ENCODE measurements around the gene CDT1.
A peak's percentile ranks its signal among the peaks of the same experiment; 100 is the strongest.

CDT1 gene

DNA sequence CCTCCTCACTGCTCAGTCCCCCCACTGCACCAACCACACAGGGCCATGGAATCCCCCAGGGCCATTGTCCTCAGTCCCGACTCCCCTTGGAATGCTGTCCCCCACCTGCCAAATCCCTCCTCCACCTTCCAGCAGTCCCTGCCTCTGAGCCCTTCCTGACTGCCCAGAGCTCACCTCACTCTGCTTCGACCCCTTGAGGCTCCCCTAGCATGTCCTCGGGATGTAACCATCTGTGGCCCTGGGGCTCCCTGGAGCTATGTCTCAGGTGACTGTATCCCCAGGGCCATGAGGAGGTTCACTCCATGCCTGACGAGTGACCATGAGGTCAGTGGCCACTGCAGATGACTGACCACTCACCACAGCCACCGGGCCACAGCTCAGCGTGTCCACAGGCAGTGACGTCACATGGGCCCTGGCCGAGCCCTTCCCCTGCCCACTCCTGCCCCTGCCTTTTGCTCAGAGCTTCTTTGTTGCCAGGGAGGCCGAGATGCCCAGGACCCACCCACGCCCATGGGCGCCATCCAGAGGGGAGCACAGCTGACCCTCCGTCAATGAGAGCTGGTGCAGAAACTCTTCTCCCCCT, 10.8 kb upstream of the CDT1 start:
- ATAC-seq (replicated peaks; ENCODE audit: extremely low read depth, poor library complexity, severe bottlenecking) (no peak), DNase-seq (ENCODE audit: low spot score in 2 of 2) (no peak)
- H3K27ac Mint-ChIP-seq (ENCODE audit: low read depth) = no peak overlapping the region
- peaks cover 4% of the 10 kb centered on the region for H3K36me3 Mint-ChIP-seq (ENCODE audit: insufficient read depth)
- peaks cover 33% of the 10 kb centered on the region for H3K4me1 Mint-ChIP-seq
- H3K9me3 Mint-ChIP-seq = no peaks in the 10 kb centered on the region
- H3K4me3 Mint-ChIP-seq = peak overlapping the region; percentile 65
- H3K27me3 Mint-ChIP-seq = no peaks in the 10 kb centered on the region

DNA sequence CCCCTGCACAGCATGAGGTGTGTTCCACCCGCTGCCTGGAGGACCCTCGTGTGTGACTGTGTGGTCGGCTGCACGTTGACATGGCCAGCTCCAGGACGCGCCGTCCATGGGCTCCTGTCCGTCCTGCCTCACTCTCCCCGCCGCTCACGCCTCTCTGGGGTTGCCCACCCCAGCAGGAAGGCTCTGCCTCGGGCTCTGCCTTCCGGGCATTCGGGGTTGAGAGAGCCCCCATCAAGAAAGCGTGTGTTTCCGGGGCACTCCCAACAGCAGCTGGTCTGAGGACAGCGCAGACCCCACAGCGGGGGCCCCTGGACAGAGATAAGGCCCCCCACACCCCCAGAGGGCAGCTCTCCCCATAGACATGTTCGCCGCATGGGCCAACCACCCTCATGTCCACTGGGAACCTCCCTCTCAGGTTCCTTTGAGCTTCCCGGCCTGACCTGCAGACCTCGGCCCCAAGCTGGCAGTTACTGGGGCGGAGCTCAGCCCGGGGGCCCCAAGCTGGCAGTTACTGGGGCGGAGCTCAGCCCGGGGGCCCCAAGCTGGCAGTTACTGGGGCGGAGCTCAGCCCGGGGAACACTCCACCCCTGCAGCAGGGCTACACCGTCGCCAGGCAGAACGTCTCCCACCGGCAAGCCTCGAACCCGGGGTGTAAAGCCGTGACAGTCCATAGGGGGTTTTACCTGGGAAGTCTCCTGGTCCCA, 10.2 kb upstream of the CDT1 start:
- ATAC-seq (replicated peaks; ENCODE audit: extremely low read depth, poor library complexity, severe bottlenecking) = no peak
- Mint-ChIP-seq H3K4me3 (no peak overlapping the region), H3K27ac (ENCODE audit: low read depth) (no peak overlapping the region)

DNA sequence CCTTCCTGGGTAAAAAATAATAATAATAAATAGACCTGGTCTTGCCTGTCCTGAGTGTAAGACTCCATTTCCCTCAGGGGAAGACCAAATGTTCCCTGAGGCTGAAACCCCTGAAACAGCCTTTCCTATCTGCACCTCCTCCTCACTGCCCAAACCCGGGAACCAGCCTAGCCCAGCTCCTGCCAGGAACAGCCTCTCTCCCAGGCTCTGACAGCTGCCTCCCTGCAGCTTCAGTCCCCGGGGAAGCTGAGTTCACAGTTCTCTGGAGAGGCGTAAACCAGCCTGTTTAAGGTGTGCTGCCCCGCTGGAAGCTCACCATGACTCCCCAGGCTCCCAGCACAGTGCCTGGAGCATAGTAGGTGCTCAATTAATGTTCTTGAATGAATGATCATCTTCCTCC, 7.3 kb upstream of the CDT1 start:
- H3K27me3 Mint-ChIP-seq = no peaks in the 10 kb centered on the region
- peaks cover 4% of the 10 kb centered on the region for H3K36me3 Mint-ChIP-seq (ENCODE audit: insufficient read depth)
- no peak for DNase-seq (ENCODE audit: low spot score in 2 of 2)
- no peak overlapping the region for H3K4me3 Mint-ChIP-seq
- no peaks in the 10 kb centered on the region for H3K9me3 Mint-ChIP-seq
- no peak for ATAC-seq (replicated peaks; ENCODE audit: extremely low read depth, poor library complexity, severe bottlenecking)
- peaks cover 15% of the 10 kb centered on the region for H3K4me1 Mint-ChIP-seq
- H3K27ac Mint-ChIP-seq (ENCODE audit: low read depth) = no peak overlapping the region

More for the DNA sequence above, 10.2 kb upstream of the CDT1 start:
- no peak for DNase-seq (ENCODE audit: low spot score in 2 of 2)
- Mint-ChIP-seq H3K9me3 (no peaks in the 10 kb centered on the region), H3K27me3 (no peaks in the 10 kb centered on the region), H3K4me1 (peaks cover 33% of the 10 kb centered on the region), H3K36me3 (ENCODE audit: insufficient read depth) (peaks cover 4% of the 10 kb centered on the region)

DNA sequence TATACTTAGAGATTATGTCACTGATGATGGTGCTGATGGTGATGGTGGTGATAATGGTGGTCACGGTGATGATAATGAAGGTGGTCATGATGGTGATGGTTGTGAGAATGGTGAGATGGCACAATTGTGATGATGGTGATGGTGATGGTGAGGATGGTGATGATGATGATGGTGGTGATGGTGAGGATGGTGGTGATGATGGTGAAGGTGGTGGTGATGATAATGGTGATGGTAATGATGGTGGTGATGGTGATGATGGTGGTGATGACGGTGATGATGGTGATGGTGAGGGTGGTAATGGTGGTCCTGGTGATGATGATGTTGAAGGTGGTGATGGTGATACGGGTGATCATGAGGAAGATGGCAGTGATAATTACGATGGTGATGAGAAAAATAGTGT, 5.5 kb upstream of the CDT1 start:
- no peaks in the 10 kb centered on the region for H3K27me3 Mint-ChIP-seq
- no peak for DNase-seq (ENCODE audit: low spot score in 2 of 2)
- no peak overlapping the region for H3K4me3 Mint-ChIP-seq
- H3K9me3 Mint-ChIP-seq = no peaks in the 10 kb centered on the region
- peaks cover 10% of the 10 kb centered on the region for H3K4me1 Mint-ChIP-seq
- peaks cover 12% of the 10 kb centered on the region for H3K36me3 Mint-ChIP-seq (ENCODE audit: insufficient read depth)
- no peak for ATAC-seq (replicated peaks; ENCODE audit: extremely low read depth, poor library complexity, severe bottlenecking)
- H3K27ac Mint-ChIP-seq (ENCODE audit: low read depth) = no peak overlapping the region

DNA sequence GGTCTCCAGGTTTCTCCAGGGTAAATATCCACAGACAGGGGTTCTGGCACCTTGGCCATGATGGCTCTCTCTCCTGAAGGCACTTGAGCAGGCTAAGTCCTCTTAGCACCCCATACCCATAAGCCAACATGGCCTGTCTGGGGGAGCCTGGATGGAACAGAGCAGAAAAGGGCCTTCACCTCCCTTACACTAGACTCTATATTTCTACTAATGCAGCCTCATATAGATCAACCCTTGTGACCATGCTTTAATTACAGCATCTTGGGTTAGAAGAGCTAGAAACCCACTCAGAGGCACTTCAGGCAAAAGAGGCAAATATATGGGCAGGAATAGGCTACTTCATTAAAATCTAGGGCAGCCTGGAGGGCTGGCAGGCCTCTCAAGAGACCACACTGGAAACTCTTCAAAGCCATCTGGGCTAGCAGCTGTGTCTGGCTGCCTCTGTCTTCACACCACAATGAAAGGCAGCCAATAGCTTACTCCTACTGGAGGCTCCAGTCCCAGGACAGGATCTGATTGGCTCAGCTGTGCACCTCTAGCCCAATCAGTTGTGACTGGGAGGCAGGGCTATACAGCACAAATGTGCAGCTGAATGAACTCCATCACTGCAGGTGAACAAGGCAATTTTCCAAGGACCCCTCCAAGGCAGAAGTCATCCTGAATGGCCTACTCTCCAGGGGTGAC, 4.7 kb upstream of the CDT1 start:
- peaks cover 18% of the 10 kb centered on the region for H3K36me3 Mint-ChIP-seq (ENCODE audit: insufficient read depth)
- DNase-seq (ENCODE audit: low spot score in 2 of 2) = no peak
- peaks cover 10% of the 10 kb centered on the region for H3K4me1 Mint-ChIP-seq
- H3K27ac Mint-ChIP-seq (ENCODE audit: low read depth) = no peak overlapping the region
- H3K9me3 Mint-ChIP-seq = no peaks in the 10 kb centered on the region
- no peak for ATAC-seq (replicated peaks; ENCODE audit: extremely low read depth, poor library complexity, severe bottlenecking)
- no peak overlapping the region for H3K4me3 Mint-ChIP-seq
- H3K27me3 Mint-ChIP-seq = no peaks in the 10 kb centered on the region

DNA sequence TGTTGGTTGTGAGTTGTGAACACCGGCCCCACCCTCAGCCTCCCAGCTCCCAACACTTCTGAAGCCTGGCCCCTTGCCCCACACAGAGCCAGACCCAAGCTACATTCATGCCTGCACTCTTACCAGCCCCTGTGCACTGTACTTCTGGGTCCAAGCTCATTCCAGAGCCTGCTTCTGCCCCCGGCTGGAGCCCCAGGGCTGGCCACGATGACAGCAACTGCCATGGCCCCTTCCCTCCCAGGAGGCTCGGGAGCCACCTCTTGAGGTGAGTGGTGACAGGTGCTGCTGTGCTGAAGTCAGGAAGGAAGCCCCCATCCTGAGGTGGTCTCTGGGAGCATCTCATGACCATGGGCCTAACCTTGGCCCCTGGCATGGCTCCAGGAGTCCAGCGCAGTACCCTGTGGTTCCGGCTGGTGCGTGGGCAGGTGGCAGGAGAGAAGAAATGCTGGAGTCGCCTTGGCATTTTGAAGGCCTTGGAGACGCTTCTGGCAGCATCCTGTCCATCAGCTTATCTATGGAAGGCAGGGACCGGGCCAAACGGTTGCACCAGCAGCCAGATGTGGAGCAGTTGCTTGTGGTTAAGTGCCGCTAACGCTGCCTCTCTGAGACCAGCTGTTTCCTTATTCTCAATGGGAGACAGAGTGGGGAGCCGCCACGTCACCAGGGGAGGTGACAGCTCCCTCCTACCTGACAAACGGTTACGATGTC, 3.9 kb upstream of the CDT1 start:
- Mint-ChIP-seq H3K9me3 (no peaks in the 10 kb centered on the region), H3K27me3 (no peaks in the 10 kb centered on the region), H3K27ac (ENCODE audit: low read depth) (peak overlapping the region; percentile 51), H3K36me3 (ENCODE audit: insufficient read depth) (peaks cover 21% of the 10 kb centered on the region), H3K4me3 (no peak overlapping the region), H3K4me1 (peaks cover 7% of the 10 kb centered on the region)
- DNase-seq (ENCODE audit: low spot score in 2 of 2) (no peak), ATAC-seq (replicated peaks; ENCODE audit: extremely low read depth, poor library complexity, severe bottlenecking) (no peak)

DNA sequence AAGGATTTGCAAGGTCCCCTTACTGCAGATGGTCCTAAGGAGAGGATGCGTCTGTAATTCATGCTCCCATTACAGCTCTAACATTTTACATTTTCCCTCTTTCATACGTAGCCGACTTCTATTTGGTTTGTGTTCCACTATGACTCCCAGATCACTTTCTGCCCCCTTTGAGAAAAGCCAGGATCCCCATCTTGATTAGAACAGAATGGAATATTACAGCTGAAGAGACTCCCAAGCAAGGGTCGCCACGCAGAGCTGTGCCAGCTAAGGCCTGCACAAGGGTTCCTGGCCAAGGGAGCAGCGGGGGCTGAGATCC, 3.4 kb upstream of the CDT1 start:
- H3K9me3 Mint-ChIP-seq = no peaks in the 10 kb centered on the region
- peaks cover 2% of the 10 kb centered on the region for H3K4me1 Mint-ChIP-seq
- peak overlapping the region; percentile 51 for H3K27ac Mint-ChIP-seq (ENCODE audit: low read depth)
- peaks cover 21% of the 10 kb centered on the region for H3K36me3 Mint-ChIP-seq (ENCODE audit: insufficient read depth)
- no peak for DNase-seq (ENCODE audit: low spot score in 2 of 2)
- ATAC-seq (replicated peaks; ENCODE audit: extremely low read depth, poor library complexity, severe bottlenecking) = no peak
- H3K27me3 Mint-ChIP-seq = no peaks in the 10 kb centered on the region
- H3K4me3 Mint-ChIP-seq = no peak overlapping the region

DNA sequence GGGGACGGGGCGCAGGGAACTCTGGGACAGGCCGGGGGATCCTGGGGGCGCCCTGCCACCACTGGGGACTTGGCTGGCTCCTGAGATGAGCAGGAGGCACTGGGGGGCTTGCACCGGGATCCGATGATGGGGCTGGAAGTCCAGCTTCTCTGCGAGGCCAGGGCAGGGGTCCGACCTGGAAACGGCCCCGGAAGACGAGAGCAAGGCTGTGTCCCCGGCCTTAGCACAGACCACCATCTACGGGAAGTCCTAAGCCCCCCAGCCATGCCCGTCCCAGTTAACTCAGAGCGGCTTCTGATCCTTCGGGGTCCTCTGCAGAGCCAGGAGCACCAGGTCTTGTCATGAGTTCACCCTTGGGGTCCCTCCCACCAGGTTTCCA, 573 bp downstream of the CDT1 start:
- ATAC-seq (replicated peaks; ENCODE audit: extremely low read depth, poor library complexity, severe bottlenecking) (no peak), DNase-seq (ENCODE audit: low spot score in 2 of 2) (no peak)
- H3K4me1 Mint-ChIP-seq = peaks cover under 1% of the 10 kb centered on the region
- peak overlapping the region; percentile 88 for H3K27ac Mint-ChIP-seq (ENCODE audit: low read depth)
- no peaks in the 10 kb centered on the region for H3K27me3 Mint-ChIP-seq
- H3K9me3 Mint-ChIP-seq = no peaks in the 10 kb centered on the region
- peaks cover 23% of the 10 kb centered on the region for H3K36me3 Mint-ChIP-seq (ENCODE audit: insufficient read depth)
- H3K4me3 Mint-ChIP-seq = peak overlapping the region; percentile 81

DNA sequence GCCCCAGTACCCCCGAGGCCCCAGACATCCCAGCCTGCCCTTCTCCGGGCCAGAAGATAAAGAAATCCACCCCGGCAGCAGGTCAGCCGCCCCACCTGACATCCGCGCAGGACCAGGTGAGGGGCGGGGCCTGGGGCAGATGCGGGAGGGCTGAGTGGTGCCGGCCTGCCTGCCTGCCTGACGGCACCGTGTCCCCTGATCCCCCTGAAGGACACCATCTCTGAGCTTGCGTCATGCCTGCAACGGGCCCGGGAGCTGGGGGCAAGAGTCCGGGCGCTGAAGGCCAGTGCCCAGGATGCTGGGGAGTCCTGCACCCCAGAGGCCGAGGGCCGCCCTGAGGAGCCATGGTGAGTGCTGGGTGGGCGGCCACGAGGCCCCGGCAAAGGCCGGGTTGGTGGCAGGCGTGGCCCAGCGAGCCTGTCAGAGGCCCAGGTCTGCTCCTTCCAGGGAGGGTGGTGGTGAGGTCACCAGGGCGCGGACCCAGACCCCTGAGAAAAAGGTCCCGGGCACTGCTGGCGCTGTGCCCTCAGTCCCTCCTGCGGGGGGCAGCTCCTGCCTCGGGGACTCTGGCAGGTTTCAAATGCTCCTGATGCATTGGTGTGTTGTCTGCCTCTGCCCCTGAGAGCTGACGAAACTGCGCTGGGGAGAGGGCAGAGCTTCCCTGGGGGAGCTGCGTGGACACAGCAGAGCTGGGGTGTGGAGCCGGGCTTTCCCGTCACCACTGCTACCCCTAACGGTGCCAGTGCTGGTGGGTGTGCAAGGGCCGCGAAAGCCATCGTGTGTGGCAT, 1.2 kb downstream of the CDT1 start:
- Mint-ChIP-seq H3K4me1 (peaks cover 4% of the 10 kb centered on the region), H3K27me3 (no peaks in the 10 kb centered on the region), H3K4me3 (peak overlapping the region; percentile 81), H3K36me3 (ENCODE audit: insufficient read depth) (peaks cover 25% of the 10 kb centered on the region), H3K27ac (ENCODE audit: low read depth) (peak overlapping the region; percentile 88), H3K9me3 (no peaks in the 10 kb centered on the region)
- DNase-seq (ENCODE audit: low spot score in 2 of 2) = no peak
- no peak for ATAC-seq (replicated peaks; ENCODE audit: extremely low read depth, poor library complexity, severe bottlenecking)

DNA sequence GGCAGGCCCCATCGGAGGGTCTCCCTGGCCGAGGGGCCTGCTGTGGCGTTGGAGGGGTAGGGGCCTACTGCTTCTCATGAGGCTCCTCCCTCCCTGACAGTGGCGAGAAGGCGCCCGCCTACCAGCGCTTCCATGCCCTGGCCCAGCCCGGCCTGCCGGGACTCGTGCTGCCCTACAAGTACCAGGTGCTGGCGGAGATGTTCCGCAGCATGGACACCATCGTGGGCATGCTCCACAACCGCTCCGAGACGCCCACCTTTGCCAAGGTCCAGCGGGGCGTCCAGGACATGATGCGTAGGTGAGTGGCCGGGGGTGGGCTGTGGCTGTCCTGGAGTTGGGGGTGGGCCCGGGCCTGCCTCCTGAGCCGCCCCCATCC, 1.7 kb downstream of the CDT1 start:
- peaks cover 4% of the 10 kb centered on the region for H3K4me1 Mint-ChIP-seq
- H3K27me3 Mint-ChIP-seq = no peaks in the 10 kb centered on the region
- DNase-seq (ENCODE audit: low spot score in 2 of 2) = no peak
- ATAC-seq (replicated peaks; ENCODE audit: extremely low read depth, poor library complexity, severe bottlenecking) = no peak
- no peaks in the 10 kb centered on the region for H3K9me3 Mint-ChIP-seq
- no peak overlapping the region for H3K27ac Mint-ChIP-seq (ENCODE audit: low read depth)
- H3K4me3 Mint-ChIP-seq = no peak overlapping the region
- peaks cover 27% of the 10 kb centered on the region for H3K36me3 Mint-ChIP-seq (ENCODE audit: insufficient read depth)

DNA sequence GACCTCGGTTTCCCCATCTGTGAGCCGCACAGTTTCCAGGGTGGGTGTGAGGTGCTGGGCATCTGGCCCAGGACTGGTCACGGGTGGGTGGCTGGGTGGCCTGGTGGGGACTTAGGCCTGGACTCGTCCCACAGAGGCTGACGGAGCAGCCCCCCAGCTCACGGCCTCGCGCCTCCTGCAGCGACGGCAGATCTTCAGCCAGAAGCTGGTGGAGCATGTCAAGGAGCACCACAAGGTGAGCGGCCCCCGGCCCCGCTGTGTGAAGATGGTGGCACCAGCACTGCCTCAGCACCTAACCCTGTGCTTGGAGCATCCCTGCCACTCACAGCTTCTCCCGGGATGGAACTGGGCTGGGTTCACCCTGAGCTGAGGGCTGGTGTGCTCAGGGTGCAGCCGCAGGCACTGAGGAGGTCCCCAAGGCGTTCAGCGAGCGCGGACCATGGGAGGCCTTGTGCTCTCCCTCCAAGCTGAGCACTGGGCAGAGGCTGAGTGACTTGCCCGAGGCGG, 2.4 kb downstream of the CDT1 start:
- Mint-ChIP-seq H3K4me3 (no peak overlapping the region), H3K9me3 (no peaks in the 10 kb centered on the region), H3K27ac (ENCODE audit: low read depth) (no peak overlapping the region), H3K36me3 (ENCODE audit: insufficient read depth) (peaks cover 25% of the 10 kb centered on the region), H3K4me1 (peaks cover 8% of the 10 kb centered on the region), H3K27me3 (no peaks in the 10 kb centered on the region)
- no peak for DNase-seq (ENCODE audit: low spot score in 2 of 2)
- no peak for ATAC-seq (replicated peaks; ENCODE audit: extremely low read depth, poor library complexity, severe bottlenecking)

DNA sequence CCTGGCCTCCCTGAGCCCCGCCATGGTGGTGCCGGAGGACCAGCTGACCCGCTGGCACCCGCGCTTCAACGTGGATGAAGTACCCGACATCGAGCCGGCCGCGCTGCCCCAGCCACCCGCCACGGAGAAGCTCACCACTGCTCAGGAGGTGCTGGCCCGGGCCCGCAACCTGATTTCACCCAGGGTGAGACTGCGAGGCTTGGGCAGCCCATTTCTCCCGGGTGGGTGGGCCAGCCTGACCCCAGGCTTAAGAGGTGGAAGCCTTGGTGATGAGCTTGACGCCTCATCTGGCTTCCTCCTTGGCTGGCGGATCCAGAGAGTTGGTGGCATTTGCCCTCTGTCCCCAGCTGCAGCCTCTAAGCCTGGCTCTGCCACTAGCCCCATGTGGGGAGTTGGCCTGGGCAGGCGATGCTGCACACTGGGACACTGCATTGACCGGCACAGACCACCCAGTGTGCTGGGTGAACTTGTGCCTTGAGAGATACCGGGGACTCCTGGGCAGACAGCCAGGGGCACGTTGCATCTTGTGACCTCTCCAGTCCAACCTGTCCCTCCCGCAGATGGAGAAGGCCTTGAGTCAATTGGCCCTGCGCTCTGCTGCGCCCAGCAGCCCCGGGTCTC, 3.0 kb downstream of the CDT1 start:
- peaks cover 13% of the 10 kb centered on the region for H3K4me1 Mint-ChIP-seq
- no peaks in the 10 kb centered on the region for H3K27me3 Mint-ChIP-seq
- H3K4me3 Mint-ChIP-seq = no peak overlapping the region
- no peak for ATAC-seq (replicated peaks; ENCODE audit: extremely low read depth, poor library complexity, severe bottlenecking)
- H3K9me3 Mint-ChIP-seq = no peaks in the 10 kb centered on the region
- no peak overlapping the region for H3K27ac Mint-ChIP-seq (ENCODE audit: low read depth)
- no peak for DNase-seq (ENCODE audit: low spot score in 2 of 2)
- peaks cover 25% of the 10 kb centered on the region for H3K36me3 Mint-ChIP-seq (ENCODE audit: insufficient read depth)

Measured in central memory CD8-positive, alpha-beta T cell (primary cell).